Fibroblast of lung (primary cell): ENCODE data around the gene MAML3. TPM values are rescaled to one million over a fixed set of nuclear protein-coding genes. Genes with fewer than 3 reads are reported as not detected.

Source experiments
- DNase-seq, 2 donors: peaks; one replicate each; pipeline versions ENCODE4 v3.0.0 to v3.0.0-alpha.2; 2010; ENCODE audit warnings: low read depth in 2 of 2
- H2AFZ ChIP-seq: 2 replicates; pipeline ENCODE4 v1.5.1; 2012; ENCODE audit warnings: low read length, control low read depth, inconsistent platforms
- H3K27ac ChIP-seq: 2 replicates; pipeline ENCODE4 v1.5.1; 2011; ENCODE audit warnings: low read length, control low read depth; ENCODE audit not compliant: insufficient read depth
- H3K27me3 ChIP-seq: 2 replicates; pipeline ENCODE4 v1.5.1; 2011; ENCODE audit warnings: mild to moderate bottlenecking, low read length; ENCODE audit not compliant: control insufficient read depth, insufficient read depth
- H3K36me3 ChIP-seq: 2 replicates; pipeline ENCODE4 v1.5.1; 2011; ENCODE audit warnings: low read length; ENCODE audit not compliant: control insufficient read depth, insufficient read depth
- H3K4me1 ChIP-seq: 2 replicates; pipeline ENCODE4 v1.5.1; 2011; ENCODE audit warnings: low read length; ENCODE audit not compliant: control insufficient read depth, insufficient read depth; ENCODE audit errors: extremely low read depth
- H3K4me2 ChIP-seq: 2 replicates; pipeline ENCODE4 v1.5.1; 2011; ENCODE audit warnings: low read length, control low read depth; ENCODE audit not compliant: insufficient read depth; ENCODE audit errors: extremely low read depth
- H3K4me3 ChIP-seq, 4 experiments: fragments of 200-600 bp in 1 of 4; sonication (generic) in 1 of 4; replicated peaks in 1 of 4; 2 replicates each; pipeline ENCODE4 v1.5.1; 2011 to 2016; ENCODE audit warnings: low read length in 4 of 4, low read depth in 3 of 4, mild to moderate bottlenecking in 3 of 4, control low read depth in 2 of 4, inconsistent platforms in 1 of 4, mixed read lengths in 1 of 4; ENCODE audit not compliant: insufficient read depth in 1 of 4; ENCODE audit errors: control extremely low read depth in 1 of 4
- H3K79me2 ChIP-seq: 2 replicates; pipeline ENCODE4 v1.5.1; 2012; ENCODE audit warnings: mild to moderate bottlenecking, low read length, inconsistent platforms; ENCODE audit not compliant: control insufficient read depth, insufficient read depth
- H3K9ac ChIP-seq: 2 replicates; pipeline ENCODE4 v1.5.1; 2011; ENCODE audit warnings: mild to moderate bottlenecking, low read length, control low read depth; ENCODE audit not compliant: insufficient read depth
- H3K9me3 ChIP-seq: 2 replicates; pipeline ENCODE4 v1.5.1; 2012; ENCODE audit warnings: low read depth, low read length; ENCODE audit not compliant: control insufficient read depth, insufficient read depth
- H4K20me1 ChIP-seq: 2 replicates; pipeline ENCODE4 v1.5.1; 2011; ENCODE audit warnings: low read length; ENCODE audit not compliant: control insufficient read depth, insufficient read depth; ENCODE audit errors: extremely low read depth
- CTCF ChIP-seq, 2 donors: IDR thresholded peaks in 1 of 2; conservative IDR thresholded peaks in 1 of 2; 1 replicate in 1 of 2; 2 replicates in 1 of 2; pipeline ENCODE4 v1.5.1; 2011 to 2012; ENCODE audit warnings: low read length in 2 of 2, control low read depth in 1 of 2, inconsistent platforms in 1 of 2, low read depth in 1 of 2, mild to moderate bottlenecking in 1 of 2
- EZH2 ChIP-seq: IDR thresholded peaks from 2 replicates; pipeline ENCODE4 v1.5.1; 2012; ENCODE audit warnings: low read length, control low read depth, mild to moderate bottlenecking; ENCODE audit errors: missing control alignments
- polyA plus RNA-seq, 2 donors: library from polyadenylated mRNA; depleted of rRNA in 1 of 2; stranded (reverse) in 1 of 2; unstranded in 1 of 2; fragments of >200 nt; gene quantifications; 2 replicates each; pipeline ENCODE4 v1.2.1, GENCODE V29; 2011 to 2012; ENCODE audit warnings: missing spikeins in 1 of 2
- total RNA-seq: library from RNA; depleted of rRNA; stranded (reverse); fragments of >200 nt; gene quantifications from 2 replicates; pipeline ENCODE4 v1.2.1, GENCODE V29; 2014

Gene MAML3
- total and polyA plus RNA-seq, 2 donors (not counting 1 experiment from before 2014, with no cell fraction given): 2.0 to 2.8 TPM

GRCh38 chr4:140152751-140153418, 1.1 kb downstream of the MAML3 start:
- TF ChIP-seq CTCF (conservative IDR thresholded peaks at IDR 0.05 in 1 of 2, IDR thresholded peaks at IDR 0.05 in 1 of 2; ENCODE audit: low read depth in 1 of 2, low read length in 2 of 2): no peak
- TF ChIP-seq EZH2: no peak
- peak; percentile 49 to 58 for DNase-seq
- no peaks in the 10 kb centered on the region for H3K9me3 ChIP-seq
- no peaks in the 10 kb centered on the region for H3K79me2 ChIP-seq
- H3K9ac ChIP-seq: peak overlapping the region; percentile 85
- H3K4me3 ChIP-seq: peak overlapping the region; percentile 85 to 99 (median 97)
- H3K4me2 ChIP-seq: peak overlapping the region; percentile 95
- H3K36me3 ChIP-seq: no peaks in the 10 kb centered on the region
- H3K27me3 ChIP-seq: no peaks in the 10 kb centered on the region
- H3K4me1 ChIP-seq: no peaks in the 10 kb centered on the region
- H2AFZ ChIP-seq: peak overlapping the region; percentile 91
- peak overlapping the region; percentile 97 for H3K27ac ChIP-seq
- H4K20me1 ChIP-seq: no peaks in the 10 kb centered on the region

- Histone ChIP-seq H3K27ac (peak overlapping the region; percentile 97), H3K27me3 (no peaks in the 10 kb centered on the region), H3K9ac (peak overlapping the region; percentile 85), H3K9me3 (no peaks in the 10 kb centered on the region), H2AFZ (peak overlapping the region; percentile 91), H3K4me3 (peak overlapping the region; percentile 85 to 99 (median 97)), H3K79me2 (no peaks in the 10 kb centered on the region), H3K4me1 (no peaks in the 10 kb centered on the region), H3K4me2 (peak overlapping the region; percentile 95), H3K36me3 (no peaks in the 10 kb centered on the region), H4K20me1 (no peaks in the 10 kb centered on the region)
- DNase-seq: no peak
- TF ChIP-seq EZH2 (no peak), CTCF (conservative IDR thresholded peaks at IDR 0.05 in 1 of 2, IDR thresholded peaks at IDR 0.05 in 1 of 2; ENCODE audit: low read depth in 1 of 2, low read length in 2 of 2) (peak in 1 of 2 donors; percentile 7)
Measured at GRCh38 chr4:140152013-140152703, 1.8 kb downstream of the MAML3 start.

- H3K4me3 ChIP-seq: peak overlapping the region; percentile 85 to 99 (median 97)
- H4K20me1 ChIP-seq: no peaks in the 10 kb centered on the region
- H3K27ac ChIP-seq: peak overlapping the region; percentile 97
- H3K4me2 ChIP-seq: peak overlapping the region; percentile 90
- H3K9me3 ChIP-seq: no peaks in the 10 kb centered on the region
- no peaks in the 10 kb centered on the region for H3K4me1 ChIP-seq
- H3K9ac ChIP-seq: peak overlapping the region; percentile 85
- peak; percentile 87 to 92 for DNase-seq
- no peaks in the 10 kb centered on the region for H3K27me3 ChIP-seq
- no peak for TF ChIP-seq EZH2
- no peak for TF ChIP-seq CTCF (conservative IDR thresholded peaks at IDR 0.05 in 1 of 2, IDR thresholded peaks at IDR 0.05 in 1 of 2; ENCODE audit: low read depth in 1 of 2, low read length in 2 of 2)
- no peaks in the 10 kb centered on the region for H3K79me2 ChIP-seq
- no peak overlapping the region for H2AFZ ChIP-seq
- H3K36me3 ChIP-seq: no peaks in the 10 kb centered on the region
Measured at GRCh38 chr4:140151699-140152012, 2.3 kb downstream of the MAML3 start.
